T follicular helper cell (primary cell): Measurements from ENCODE around the gene KDM5C.

Experiments
- DNase-seq: peaks from one replicate; pipeline ENCODE4 v3.0.0-alpha.2; 2020; ENCODE audit warnings: low read depth

Gene KDM5C

DNA sequence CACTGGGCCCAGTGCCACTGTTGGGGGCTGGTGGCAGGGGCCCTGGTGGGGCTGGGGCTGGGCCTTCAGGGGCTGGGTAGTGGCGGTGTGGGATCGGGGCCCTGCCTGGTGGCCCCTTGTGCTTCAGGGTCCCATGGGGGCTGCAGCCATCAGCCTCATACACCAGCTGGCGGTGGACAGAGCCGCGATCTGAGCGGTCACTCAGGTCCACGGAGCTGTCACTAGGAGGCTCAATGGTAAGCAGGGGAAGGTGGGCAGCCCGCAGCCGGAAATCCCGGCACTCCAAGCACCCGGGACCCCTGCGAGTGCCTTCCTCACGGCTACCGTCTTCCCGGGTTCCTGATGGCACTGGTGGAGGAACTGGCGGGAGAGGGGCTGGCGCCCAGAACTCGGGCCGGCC is 25.5 kb upstream of the KDM5C start:
- DNase-seq = no peak

DNA sequence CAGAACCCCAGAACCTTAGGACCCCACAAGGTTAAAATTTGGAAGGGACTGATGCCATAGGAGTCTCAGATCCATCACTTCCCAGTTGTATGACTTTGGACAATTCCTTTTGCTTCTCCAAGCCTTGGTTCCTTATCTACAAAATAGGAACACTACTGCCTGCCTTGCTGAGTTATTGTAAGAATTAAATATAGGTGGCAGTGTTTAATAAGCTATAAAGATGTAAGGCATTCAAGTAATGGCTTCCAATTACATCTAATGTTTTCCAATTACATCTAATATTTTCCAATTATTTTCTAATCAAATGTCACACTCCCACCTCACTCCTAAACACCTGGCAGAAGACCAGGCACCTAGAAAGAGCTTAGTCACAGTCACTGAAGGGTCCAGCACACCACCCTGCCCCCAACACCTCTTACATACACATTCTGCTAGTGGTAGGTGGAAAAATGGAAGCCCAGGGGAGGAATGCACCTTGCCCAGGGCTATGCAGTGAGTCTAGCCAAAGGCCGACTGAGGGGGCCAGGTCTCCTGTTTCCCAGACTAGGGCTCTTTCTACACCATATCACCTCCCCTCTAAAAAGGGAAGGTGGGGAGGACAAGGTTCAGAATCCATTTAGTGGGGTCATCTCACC is 24.5 kb upstream of the KDM5C start:
- no peak for DNase-seq

GRCh38 chrX:53247928-53248327 is 22.9 kb upstream of the KDM5C start:
- DNase-seq = no peak

GRCh38 chrX:53246231-53246630 is 21.2 kb upstream of the KDM5C start:
- DNase-seq = no peak

- DNase-seq = no peak
Observed at GRCh38 chrX:53244610-53245009, 19.6 kb upstream of the KDM5C start.

DNA sequence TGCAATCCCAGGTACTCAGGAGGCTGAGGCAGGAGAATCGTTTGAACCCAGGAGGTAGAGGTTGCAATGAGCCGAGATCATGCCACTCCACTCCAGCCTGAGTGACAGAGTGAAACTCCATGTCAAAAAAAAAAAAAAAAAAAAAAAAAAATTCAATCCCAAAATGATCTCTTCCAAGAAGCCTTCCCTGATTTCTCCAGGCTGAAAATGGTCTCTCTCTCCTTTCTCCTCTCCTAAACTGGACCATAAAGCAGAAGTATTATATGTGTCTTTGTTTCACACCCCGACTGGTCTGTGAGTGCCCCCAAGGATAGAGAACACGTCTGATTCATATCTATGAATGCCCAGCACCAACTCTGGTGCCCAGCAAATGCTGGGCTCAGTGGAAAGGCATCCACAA is 17.3 kb upstream of the KDM5C start:
- DNase-seq = no peak

DNA sequence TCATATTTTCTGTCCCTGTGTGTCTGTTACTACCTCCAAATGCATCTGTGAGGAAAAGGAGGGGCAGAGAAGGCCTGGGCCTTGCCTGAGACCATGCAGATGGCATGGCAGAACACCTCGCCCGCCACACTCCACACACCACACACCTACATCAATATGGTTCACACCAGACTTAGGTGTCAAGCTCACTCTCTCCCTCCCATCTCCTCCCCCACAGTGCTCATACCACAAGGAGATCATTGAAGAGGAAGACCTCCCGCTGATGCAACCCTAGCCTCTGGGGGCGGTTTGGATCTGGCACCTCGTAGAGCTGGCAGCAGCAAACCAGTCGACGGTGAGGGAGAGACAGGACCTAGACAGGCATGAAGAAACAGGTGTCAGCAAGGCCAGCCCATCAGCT is 16.6 kb upstream of the KDM5C start:
- DNase-seq = no peak

GRCh38 chrX:53239474-53239873 is 14.5 kb upstream of the KDM5C start:
- no peak for DNase-seq

DNA sequence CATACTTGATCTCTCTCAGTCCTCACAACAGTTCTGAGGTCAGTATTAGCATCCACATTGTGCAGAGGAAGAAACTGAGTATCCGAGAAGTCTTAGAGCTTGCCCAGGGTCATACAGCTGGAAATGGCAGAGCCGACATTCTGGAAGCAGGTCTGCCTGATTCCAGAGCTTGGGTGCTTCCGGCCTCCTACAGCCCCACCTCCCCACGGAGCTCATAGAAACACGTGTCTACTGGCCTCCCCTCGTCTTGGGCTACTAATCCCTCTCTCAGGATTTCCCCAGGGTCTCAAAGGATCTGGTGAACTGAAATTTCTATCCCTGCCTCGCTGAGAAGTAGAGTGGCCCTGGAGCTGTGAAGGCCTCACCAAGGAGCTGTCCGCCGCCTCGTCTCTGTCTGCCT is 12.0 kb upstream of the KDM5C start:
- no peak for DNase-seq

- DNase-seq = no peak
Observed at GRCh38 chrX:53236025-53236679, 11.1 kb upstream of the KDM5C start.

DNA sequence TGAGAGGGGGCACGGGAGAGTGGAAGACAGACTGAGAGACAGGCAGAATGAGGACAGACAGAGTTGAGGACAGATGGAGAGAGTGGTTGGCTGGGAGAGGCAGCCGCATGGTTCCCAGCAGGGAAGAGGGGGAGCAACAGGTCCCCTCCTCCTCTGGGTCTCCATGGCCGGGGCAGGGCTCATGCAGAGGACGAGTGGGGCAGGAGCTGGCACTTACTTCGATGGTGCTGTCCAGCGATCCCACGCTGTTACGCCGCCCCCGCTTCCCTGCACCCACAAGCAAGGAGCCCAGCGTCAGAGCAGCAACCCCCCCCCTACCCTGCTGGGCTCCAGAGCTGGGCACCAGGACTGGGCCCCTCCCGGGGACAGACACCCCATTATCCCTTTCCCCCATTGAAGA is 10.6 kb upstream of the KDM5C start:
- DNase-seq = no peak

DNA sequence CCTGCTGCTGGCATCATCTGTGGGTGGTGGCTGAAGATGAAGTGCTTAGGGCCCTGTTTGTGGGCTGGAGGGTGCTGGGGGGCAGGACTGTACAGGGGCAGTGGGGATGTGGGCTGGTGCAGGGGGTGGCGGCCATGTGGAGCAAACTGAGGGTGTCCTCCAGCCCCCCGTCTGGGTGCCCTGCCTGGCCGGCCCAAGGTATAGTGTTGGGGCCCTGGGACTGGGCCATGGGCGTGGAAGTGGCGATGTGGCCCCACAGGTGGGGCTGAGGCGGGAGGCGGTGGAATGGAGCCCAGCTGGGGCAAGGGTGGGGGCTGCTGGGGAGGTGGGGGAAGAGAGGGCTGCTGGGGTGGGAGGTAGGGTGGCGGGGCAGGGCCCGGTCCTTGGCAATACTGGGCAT is 9.5 kb upstream of the KDM5C start:
- no peak for DNase-seq

GRCh38 chrX:53233536-53233935 is 8.5 kb upstream of the KDM5C start:
- DNase-seq = no peak

DNA sequence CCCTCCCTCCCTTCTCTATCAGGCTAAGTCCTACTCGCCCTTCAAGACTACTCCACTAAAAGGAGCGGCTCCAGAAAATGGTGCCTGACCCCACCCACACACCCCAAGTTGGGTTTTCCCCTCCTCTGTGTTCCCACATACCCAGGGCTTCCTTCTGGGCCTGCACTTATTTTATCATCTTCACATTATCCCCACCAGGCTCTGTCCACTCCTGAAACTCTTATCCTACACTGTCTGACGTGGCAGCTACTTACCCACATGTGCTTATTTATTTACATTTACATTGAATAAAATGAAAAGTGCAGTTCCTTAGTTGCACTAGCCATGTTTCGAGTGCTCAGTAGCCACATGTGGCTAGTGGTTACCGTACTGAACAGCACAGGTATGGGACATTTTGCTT is 5.1 kb upstream of the KDM5C start:
- no peak for DNase-seq

GRCh38 chrX:53227224-53227765 is 2.3 kb upstream of the KDM5C start:
- DNase-seq = no peak

- no peak for DNase-seq
Observed at GRCh38 chrX:53223955-53224859, 800 bp downstream of the KDM5C start.

DNA sequence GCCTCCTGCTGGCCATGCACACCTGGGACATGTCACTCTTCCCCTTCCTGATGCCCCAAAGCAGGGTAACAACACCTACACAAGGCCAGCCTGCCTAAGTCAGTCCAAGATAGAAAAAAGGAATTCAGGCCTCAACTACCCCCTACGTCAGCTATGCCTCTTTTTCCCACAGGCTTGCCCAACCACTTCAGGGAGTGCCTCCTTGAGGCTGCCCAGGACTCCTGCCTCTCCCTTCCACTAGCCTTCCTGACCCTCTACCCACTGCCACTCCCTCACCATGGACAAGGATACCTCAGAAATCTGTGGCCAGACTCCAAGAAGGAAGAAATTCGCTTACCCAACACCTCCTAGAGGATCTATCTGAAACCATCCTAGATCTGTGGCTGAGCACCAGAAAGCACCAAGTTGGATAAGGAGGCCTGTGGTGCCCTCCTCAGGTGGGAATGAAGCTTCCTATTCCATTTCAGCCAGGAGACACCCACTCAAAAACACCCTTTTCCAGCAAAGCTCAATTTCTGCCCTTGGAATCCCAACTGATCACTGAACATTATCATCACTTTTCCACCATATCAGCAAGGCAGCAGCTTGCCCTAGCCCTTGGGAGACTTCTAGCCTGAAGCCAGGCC is 1.8 kb downstream of the KDM5C start:
- DNase-seq = no peak

GRCh38 chrX:53211391-53211978 is 13.5 kb downstream of the KDM5C start:
- DNase-seq = no peak

GRCh38 chrX:53196678-53197077 is 28.3 kb downstream of the KDM5C start:
- no peak for DNase-seq

GRCh38 chrX:53195401-53195800 is 29.6 kb downstream of the KDM5C start:
- DNase-seq = no peak

- no peak for DNase-seq
Observed at GRCh38 chrX:53194308-53194707, 30.7 kb downstream of the KDM5C start.

DNA sequence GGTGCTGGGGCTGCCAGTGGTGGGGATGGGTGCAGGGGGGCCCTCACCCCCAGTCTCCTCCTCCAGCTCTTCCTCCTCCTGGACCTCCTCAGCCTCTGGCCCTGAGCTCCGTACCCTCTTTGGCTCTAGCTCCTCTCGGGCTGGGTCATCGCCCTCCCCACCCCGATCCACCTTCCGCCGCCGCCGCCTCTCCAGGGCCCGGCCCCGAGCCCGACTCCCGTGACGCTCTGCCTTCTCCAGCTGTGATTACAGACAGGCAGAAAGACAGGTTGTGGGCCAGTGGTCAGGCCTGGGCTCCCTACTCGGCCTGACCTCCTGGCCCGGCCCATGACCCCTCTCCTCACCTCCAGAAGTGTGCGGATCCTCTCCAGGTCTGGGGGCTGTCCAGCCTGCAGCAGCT is 31.9 kb downstream of the KDM5C start:
- DNase-seq = no peak
